ENCODE measurements around the gene BAZ2B. TPM values are rescaled to one million over a fixed set of nuclear protein-coding genes. Genes with fewer than 3 reads are reported as not detected.

The BAZ2B gene
- polyA plus RNA-seq, 1 of the 3 experiments (the other 2 are of a cell fraction) = 10.2 TPM

DNA sequence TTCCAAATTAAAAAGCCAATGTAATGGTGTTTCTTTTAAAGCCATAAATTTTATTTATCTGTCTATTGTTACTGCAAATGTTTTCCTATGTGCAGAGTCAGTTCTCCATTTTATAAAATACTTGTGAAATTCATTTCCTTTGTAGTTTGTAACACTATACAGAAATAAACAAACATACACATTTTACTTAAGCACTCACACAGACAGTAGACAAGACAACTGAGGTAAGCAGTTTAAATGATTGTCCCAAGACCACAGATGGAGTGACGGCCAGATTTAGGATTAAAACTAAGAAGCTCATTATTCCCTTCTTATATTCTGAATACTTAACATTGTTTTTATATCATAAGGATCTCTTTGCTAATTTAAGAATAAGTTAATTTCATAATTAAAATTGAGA, 100.9 kb downstream of the BAZ2B start:
- ChIA-PET CTCF (interaction anchor here (0.7 to 0.9 kb wide), 2 partner anchors 9 to 162 kb away, joined by 3 to 5 read pairs; no protein-coding TSS in a partner anchor), POLR2A (interaction anchor here (0.7 kb wide), 1 partner anchor 100 kb away, joined by 3 read pairs; no protein-coding TSS in a partner anchor)
- no peak for TF ChIP-seq FOXM1 (IDR thresholded peaks at IDR 0.05; ENCODE audit: low read depth)
- TF ChIP-seq MXI1 (IDR thresholded peaks at IDR 0.05; ENCODE audit: low read depth, low read length) = no peak
- TF ChIP-seq FOSL2 (IDR thresholded peaks at IDR 0.05; ENCODE audit: borderline replicate concordance, low read depth) = no peak
- no peak for TF ChIP-seq JUND (IDR thresholded peaks at IDR 0.05)
- no peak for TF ChIP-seq CHD2 (IDR thresholded peaks at IDR 0.05; ENCODE audit: low read length, partially characterized antibody)
- TF ChIP-seq RXRA (IDR thresholded peaks at IDR 0.05; ENCODE audit: borderline replicate concordance, low read depth) = no peak
- TF ChIP-seq TEAD4 (IDR thresholded peaks at IDR 0.05; ENCODE audit: borderline replicate concordance, insufficient read depth) = no peak
- TF ChIP-seq EP300 (IDR thresholded peaks at IDR 0.05; ENCODE audit: borderline replicate concordance in 1 of 2, low read depth in 1 of 2, low read length in 1 of 2) = no peak
- no peak for TF ChIP-seq GABPA (IDR thresholded peaks at IDR 0.05; ENCODE audit: low read depth)
- TF ChIP-seq, protein P1, sequence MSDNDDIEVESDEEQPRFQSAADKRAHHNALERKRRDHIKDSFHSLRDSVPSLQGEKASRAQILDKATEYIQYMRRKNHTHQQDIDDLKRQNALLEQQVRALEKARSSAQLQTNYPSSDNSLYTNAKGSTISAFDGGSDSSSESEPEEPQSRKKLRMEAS (IDR thresholded peaks at IDR 0.05; ENCODE audit: low read depth) = no peak
- TF ChIP-seq, protein P2, sequence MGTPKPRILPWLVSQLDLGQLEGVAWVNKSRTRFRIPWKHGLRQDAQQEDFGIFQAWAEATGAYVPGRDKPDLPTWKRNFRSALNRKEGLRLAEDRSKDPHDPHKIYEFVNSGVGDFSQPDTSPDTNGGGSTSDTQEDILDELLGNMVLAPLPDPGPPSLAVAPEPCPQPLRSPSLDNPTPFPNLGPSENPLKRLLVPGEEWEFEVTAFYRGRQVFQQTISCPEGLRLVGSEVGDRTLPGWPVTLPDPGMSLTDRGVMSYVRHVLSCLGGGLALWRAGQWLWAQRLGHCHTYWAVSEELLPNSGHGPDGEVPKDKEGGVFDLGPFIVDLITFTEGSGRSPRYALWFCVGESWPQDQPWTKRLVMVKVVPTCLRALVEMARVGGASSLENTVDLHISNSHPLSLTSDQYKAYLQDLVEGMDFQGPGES (IDR thresholded peaks at IDR 0.05; ENCODE audit: low read depth, low read length) = no peak
- TF ChIP-seq, protein P3, sequence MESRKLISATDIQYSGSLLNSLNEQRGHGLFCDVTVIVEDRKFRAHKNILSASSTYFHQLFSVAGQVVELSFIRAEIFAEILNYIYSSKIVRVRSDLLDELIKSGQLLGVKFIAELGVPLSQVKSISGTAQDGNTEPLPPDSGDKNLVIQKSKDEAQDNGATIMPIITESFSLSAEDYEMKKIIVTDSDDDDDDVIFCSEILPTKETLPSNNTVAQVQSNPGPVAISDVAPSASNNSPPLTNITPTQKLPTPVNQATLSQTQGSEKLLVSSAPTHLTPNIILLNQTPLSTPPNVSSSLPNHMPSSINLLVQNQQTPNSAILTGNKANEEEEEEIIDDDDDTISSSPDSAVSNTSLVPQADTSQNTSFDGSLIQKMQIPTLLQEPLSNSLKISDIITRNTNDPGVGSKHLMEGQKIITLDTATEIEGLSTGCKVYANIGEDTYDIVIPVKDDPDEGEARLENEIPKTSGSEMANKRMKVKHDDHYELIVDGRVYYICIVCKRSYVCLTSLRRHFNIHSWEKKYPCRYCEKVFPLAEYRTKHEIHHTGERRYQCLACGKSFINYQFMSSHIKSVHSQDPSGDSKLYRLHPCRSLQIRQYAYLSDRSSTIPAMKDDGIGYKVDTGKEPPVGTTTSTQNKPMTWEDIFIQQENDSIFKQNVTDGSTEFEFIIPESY (IDR thresholded peaks at IDR 0.05; ENCODE audit: borderline replicate concordance, low read depth) = no peak
- TF ChIP-seq, protein P4, sequence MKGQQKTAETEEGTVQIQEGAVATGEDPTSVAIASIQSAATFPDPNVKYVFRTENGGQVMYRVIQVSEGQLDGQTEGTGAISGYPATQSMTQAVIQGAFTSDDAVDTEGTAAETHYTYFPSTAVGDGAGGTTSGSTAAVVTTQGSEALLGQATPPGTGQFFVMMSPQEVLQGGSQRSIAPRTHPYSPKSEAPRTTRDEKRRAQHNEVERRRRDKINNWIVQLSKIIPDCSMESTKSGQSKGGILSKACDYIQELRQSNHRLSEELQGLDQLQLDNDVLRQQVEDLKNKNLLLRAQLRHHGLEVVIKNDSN (IDR thresholded peaks at IDR 0.05; ENCODE audit: borderline replicate concordance, low read depth) = no peak
- TF ChIP-seq FOXJ3 (CRISPR knock-in tag; IDR thresholded peaks at IDR 0.05) = no peak
- no peak for TF ChIP-seq SIN3A (IDR thresholded peaks at IDR 0.05; ENCODE audit: borderline replicate concordance, low read depth, low read length)
- TF ChIP-seq, protein P5, sequence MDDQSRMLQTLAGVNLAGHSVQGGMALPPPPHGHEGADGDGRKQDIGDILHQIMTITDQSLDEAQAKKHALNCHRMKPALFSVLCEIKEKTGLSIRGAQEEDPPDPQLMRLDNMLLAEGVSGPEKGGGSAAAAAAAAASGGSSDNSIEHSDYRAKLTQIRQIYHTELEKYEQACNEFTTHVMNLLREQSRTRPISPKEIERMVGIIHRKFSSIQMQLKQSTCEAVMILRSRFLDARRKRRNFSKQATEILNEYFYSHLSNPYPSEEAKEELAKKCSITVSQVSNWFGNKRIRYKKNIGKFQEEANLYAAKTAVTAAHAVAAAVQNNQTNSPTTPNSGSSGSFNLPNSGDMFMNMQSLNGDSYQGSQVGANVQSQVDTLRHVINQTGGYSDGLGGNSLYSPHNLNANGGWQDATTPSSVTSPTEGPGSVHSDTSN (IDR thresholded peaks at IDR 0.05) = no peak
- no peak for TF ChIP-seq POLR2AphosphoS5 (IDR thresholded peaks at IDR 0.05; ENCODE audit: low read depth, low read length)
- no peak for TF ChIP-seq EZH2phosphoT487 (IDR thresholded peaks at IDR 0.05; ENCODE audit: borderline replicate concordance, low read depth)
- H3K27ac ChIP-seq (ENCODE audit: low read depth in 2 of 2, low read length in 1 of 2) = peak overlapping the region in 1 of 2 experiments; percentile 34; a peak in 1 of 4 replicates
- no peaks in the 10 kb centered on the region for H3K27me3 ChIP-seq (ENCODE audit: insufficient read depth)
- H3K36me3 ChIP-seq (replicated peaks in 1 of 2; ENCODE audit: control insufficient read depth in 1 of 2, insufficient read depth in 2 of 2, low read length in 1 of 2) = no peaks in the 10 kb centered on the region
- H3F3A ChIP-seq (replicated peaks; ENCODE audit: insufficient read depth) = peaks cover 17% of the 10 kb centered on the region
- 91% methylated on average over 1 of the region's 1 CpG for WGBS (ENCODE audit: low lambda C conversion rate)
- H3K79me2 ChIP-seq (ENCODE audit: insufficient read depth) = peaks cover 16% of the 10 kb centered on the region; the same call in 1 of the 2 replicates
- no peaks in the 10 kb centered on the region for H3K9me2 ChIP-seq
- peaks cover 7 to 9% of the 10 kb centered on the region in 2 experiments; a peak in 3 of 4 replicates for H3K4me1 ChIP-seq (ENCODE audit: control insufficient read depth in 1 of 2, insufficient read depth in 2 of 2, low read depth in 1 of 2, low read length in 1 of 2)
- no peaks in the 10 kb centered on the region for H3K9me3 ChIP-seq
- no peak overlapping the region for H2AFZ ChIP-seq (ENCODE audit: low read depth)
- peak overlapping the region; percentile 77; the same call in 1 of the 2 replicates for H3K4me2 ChIP-seq
- no peak for DNase-seq
- peak overlapping the region; percentile 73; the same call in 1 of the 2 replicates for H3K9ac ChIP-seq
- H3K4me3 ChIP-seq (ENCODE audit: low read depth in 2 of 2, low read length in 1 of 2) = peak overlapping the region in 1 of 2 experiments; percentile 53; a peak in 1 of 4 replicates
- no peaks in the 10 kb centered on the region for H4K20me1 ChIP-seq (ENCODE audit: insufficient read depth)
